T47D (cell line): ENCODE results near the gene ACVR2B.
A peak's percentile ranks its signal among the peaks of the same experiment; 100 is the strongest.

Experiments used
- DNase-seq, 2 experiments: peaks; one replicate each; pipeline versions ENCODE4 v3.0.0 to v3.0.0-alpha.2; 2011 to 2012; ENCODE audit warnings: low read depth in 1 of 2, low spot score in 1 of 2
- JUND ChIP-seq: IDR thresholded peaks from 2 replicates; pipeline ENCODE4 v1.6.1; 2012; ENCODE audit warnings: low read depth
- in situ Hi-C: cut with HindIII; loops from 2 replicates; pipeline ENCODE4 v1.10.0; 2016; ENCODE audit warnings: low sequenced_read_pairs, low pct_unique_long_range_greater_than_20kb

ACVR2B gene

GRCh38 chr3:38480930-38481329, 27.2 kb downstream of the ACVR2B start:
- in situ Hi-C loops, result no loop called here
- TF ChIP-seq JUND, result no peak
- no peak for DNase-seq

GRCh38 chr3:38482951-38483350, 29.3 kb downstream of the ACVR2B start:
- no peak for TF ChIP-seq JUND
- in situ Hi-C loops, result no loop called here
- DNase-seq, result no peak

DNA sequence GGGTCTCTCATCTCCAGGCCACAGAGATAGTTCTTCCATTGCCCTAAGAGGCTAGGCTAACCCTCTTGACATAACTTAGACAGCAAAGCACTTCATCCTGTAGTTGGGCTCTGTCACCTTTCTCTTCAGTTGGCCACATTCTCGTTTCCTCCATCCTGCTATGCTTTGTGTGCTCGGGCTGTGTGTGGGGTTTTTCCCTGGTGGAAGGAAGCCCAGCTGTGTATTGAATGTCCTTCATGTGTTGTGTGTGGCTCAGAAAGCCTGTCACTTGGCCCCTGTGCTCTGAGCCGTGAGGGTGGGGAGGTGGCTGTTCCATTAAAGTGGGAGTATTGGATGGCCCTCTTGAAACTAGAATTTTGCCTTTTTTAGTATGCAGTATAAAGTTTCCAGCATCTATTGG, 33.6 kb downstream of the ACVR2B start:
- no peak for DNase-seq
- in situ Hi-C loops, result no loop called here
- TF ChIP-seq JUND, result no peak

GRCh38 chr3:38488949-38489348, 35.3 kb downstream of the ACVR2B start:
- in situ Hi-C loops, result no loop called here

DNA sequence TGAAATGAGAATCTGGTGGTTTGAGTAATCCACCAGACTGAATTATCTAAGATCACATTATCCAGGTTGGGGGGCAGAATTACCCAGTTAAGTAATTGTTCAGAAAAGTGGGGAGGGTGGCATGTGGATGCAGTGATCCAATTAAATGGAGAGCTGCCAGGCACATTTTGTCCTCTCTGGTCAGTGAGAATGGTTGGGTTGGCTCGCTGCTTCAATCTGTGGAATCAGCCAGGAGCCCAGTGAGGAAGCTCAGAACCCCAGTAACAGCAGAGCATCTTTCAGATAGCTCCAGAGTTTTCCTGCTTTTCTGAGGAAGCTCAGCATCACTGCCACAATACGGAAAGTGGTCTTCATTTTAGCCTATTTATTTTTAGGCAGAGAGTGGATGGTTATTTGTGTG, 36.1 kb downstream of the ACVR2B start:
- in situ Hi-C loops, result no loop called here
- no peak for TF ChIP-seq JUND
- DNase-seq, result no peak

More at GRCh38 chr3:38488949-38489348, 35.3 kb downstream of the ACVR2B start:
- no peak for TF ChIP-seq JUND
- DNase-seq, result no peak

GRCh38 chr3:38490281-38491030, 36.8 kb downstream of the ACVR2B start:
- in situ Hi-C loops, result no loop called here

GRCh38 chr3:38491215-38491614, 37.5 kb downstream of the ACVR2B start:
- no peak for DNase-seq
- in situ Hi-C loops, result no loop called here

More at GRCh38 chr3:38490281-38491030, 36.8 kb downstream of the ACVR2B start:
- no peak for DNase-seq
- no peak for TF ChIP-seq JUND

DNA sequence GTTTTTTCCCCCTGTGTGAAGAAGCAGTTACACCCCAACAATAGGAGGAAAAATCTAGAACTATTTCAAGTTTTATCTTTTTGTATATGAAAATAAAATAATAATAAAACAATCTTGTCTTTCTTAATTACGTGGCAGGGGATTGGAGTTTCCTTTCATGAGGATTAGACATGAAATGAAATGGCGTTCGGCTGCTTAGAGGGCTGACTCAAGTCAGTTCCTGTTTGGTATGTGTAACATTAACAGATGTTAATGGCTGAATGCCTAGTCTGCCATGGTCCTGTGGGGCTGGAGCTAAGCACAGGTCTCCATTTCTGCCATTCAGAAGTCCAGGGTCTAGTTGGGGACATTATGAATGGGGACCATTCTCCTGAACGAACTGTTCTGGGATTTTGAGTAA, 39.3 kb downstream of the ACVR2B start:
- no peak for DNase-seq
- TF ChIP-seq JUND, result no peak
- in situ Hi-C loops, result no loop called here

More at GRCh38 chr3:38491215-38491614, 37.5 kb downstream of the ACVR2B start:
- no peak for TF ChIP-seq JUND

GRCh38 chr3:38496131-38496910, 42.6 kb downstream of the ACVR2B start, which contains the start of gene EXOG:
Gene EXOG (plus strand): TSS chr3:38496340. CDS start chr3:38496368, 28 bp downstream.
- TF ChIP-seq JUND, result no peak
- DNase-seq, result peak; percentile 85 to 91
- in situ Hi-C loops, result no loop called here

DNA sequence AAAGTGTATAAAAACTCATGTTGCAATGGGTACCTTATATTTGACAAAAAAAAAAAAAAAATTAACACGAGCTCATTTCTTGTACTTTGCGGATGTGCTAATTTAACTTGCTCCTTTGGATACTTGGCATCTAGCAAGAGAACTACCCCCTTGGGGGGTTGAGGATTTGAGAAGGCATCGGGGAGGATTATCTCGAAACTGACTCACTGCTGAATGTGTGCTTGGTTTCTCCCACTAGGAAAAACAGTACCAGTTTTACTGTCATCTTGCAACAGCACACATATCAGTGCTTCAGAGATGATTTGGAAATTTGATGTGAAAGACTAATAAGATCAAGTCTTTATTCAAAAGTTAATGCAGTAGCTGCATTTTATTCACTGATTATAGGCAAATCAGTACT, 43.3 kb downstream of the ACVR2B start:
- in situ Hi-C loops, result no loop called here
- DNase-seq, result no peak
- no peak for TF ChIP-seq JUND

- no peak for DNase-seq
- in situ Hi-C loops, result no loop called here
- no peak for TF ChIP-seq JUND
These were observed 47.2 kb downstream of the ACVR2B start for GRCh38 chr3:38500688-38501417.

- DNase-seq, result no peak
- TF ChIP-seq JUND, result no peak
- in situ Hi-C loops, result no loop called here
These were observed 53.4 kb downstream of the ACVR2B start for GRCh38 chr3:38507120-38507519.
